ENCODE measurements around the gene OPTN. TPM values are rescaled to one million over a fixed set of nuclear protein-coding genes. Genes with fewer than 3 reads are reported as not detected.
A peak's percentile ranks its signal among the peaks of the same experiment; 100 is the strongest.

The OPTN gene
- total RNA-seq, 2 experiments from 2014 or later: 107 to 113 TPM

GRCh38 chr10:13106387-13107045 lies 6.6 kb downstream of the OPTN start:
- POLR2A ChIA-PET: no interaction called here
- Mint-ChIP-seq H3K27me3 (no peaks in the 10 kb centered on the region), H3K27ac (peak overlapping the region; percentile 70), H3K4me1 (ENCODE audit: low read depth) (peaks cover 77% of the 10 kb centered on the region), H3K36me3 (peaks cover 30% of the 10 kb centered on the region), H3K4me3 (no peak overlapping the region), H3K9me3 (no peaks in the 10 kb centered on the region)
- CTCF ChIA-PET: no interaction called here
- DNase-seq: no peak
- intact Hi-C loops (cut with micrococcal nuclease): loop anchor here (5.0 to 10.0 kb wide), 2 partner anchors 196 to 982 kb away; partner anchors contain the start of genes PHYH and SEC61A2

- DNase-seq: peak; percentile 26
- Mint-ChIP-seq H3K9me3 (no peaks in the 10 kb centered on the region), H3K36me3 (peaks cover 42% of the 10 kb centered on the region), H3K27ac (peak overlapping the region; percentile 71), H3K4me1 (ENCODE audit: low read depth) (peaks cover 49% of the 10 kb centered on the region), H3K27me3 (no peaks in the 10 kb centered on the region), H3K4me3 (no peak overlapping the region)
- POLR2A ChIA-PET: no interaction called here
- intact Hi-C loops (cut with micrococcal nuclease): no loop called here
- CTCF ChIA-PET: interaction anchor here (0.6 to 4.1 kb wide), 2 partner anchors 11 to 192 kb away, joined by 3 to 19 read pairs; partner anchors contain the start of gene OPTN
Measured at GRCh38 chr10:13110908-13111307, 10.9 kb downstream of the OPTN start.

- POLR2A ChIA-PET: no interaction called here
- Mint-ChIP-seq H3K27ac (no peak overlapping the region), H3K27me3 (no peaks in the 10 kb centered on the region), H3K9me3 (no peaks in the 10 kb centered on the region), H3K4me1 (ENCODE audit: low read depth) (peaks cover 34% of the 10 kb centered on the region), H3K36me3 (peaks cover 61% of the 10 kb centered on the region), H3K4me3 (no peak overlapping the region)
- intact Hi-C loops (cut with micrococcal nuclease): no loop called here
- CTCF ChIA-PET: interaction anchor here (1.2 kb wide), 1 partner anchor 9 kb away, joined by 5 read pairs; no protein-coding TSS in a partner anchor
- DNase-seq: no peak
Measured at GRCh38 chr10:13113544-13113943, 13.6 kb downstream of the OPTN start.

GRCh38 chr10:13115832-13116803 lies 16.2 kb downstream of the OPTN start:
- POLR2A ChIA-PET: interaction anchor here (1.4 kb wide), 1 partner anchor 16 kb away, joined by 4 read pairs; the partner anchor contains the start of gene OPTN
- intact Hi-C loops (cut with micrococcal nuclease): no loop called here
- DNase-seq: no peak
- CTCF ChIA-PET: no interaction called here
- Mint-ChIP-seq H3K27ac (peak overlapping the region; percentile 68), H3K4me1 (ENCODE audit: low read depth) (peaks cover 18% of the 10 kb centered on the region), H3K4me3 (peak overlapping the region; percentile 42), H3K9me3 (no peaks in the 10 kb centered on the region), H3K27me3 (no peaks in the 10 kb centered on the region), H3K36me3 (peaks cover 67% of the 10 kb centered on the region)

- Mint-ChIP-seq H3K27ac (no peak overlapping the region), H3K27me3 (no peaks in the 10 kb centered on the region), H3K4me3 (no peak overlapping the region), H3K9me3 (no peaks in the 10 kb centered on the region), H3K4me1 (ENCODE audit: low read depth) (peaks cover 18% of the 10 kb centered on the region), H3K36me3 (peaks cover 71% of the 10 kb centered on the region)
- CTCF ChIA-PET: interaction anchor here (1.2 to 1.5 kb wide), 3 partner anchors 19 to 44 kb away, joined by 3 to 5 read pairs (median 4); partner anchors contain the start of genes MCM10 and OPTN
- intact Hi-C loops (cut with micrococcal nuclease): no loop called here
- no peak for DNase-seq
- POLR2A ChIA-PET: no interaction called here
Measured at GRCh38 chr10:13117841-13118783, 18.1 kb downstream of the OPTN start.

GRCh38 chr10:13118784-13119410 lies 18.9 kb downstream of the OPTN start:
- intact Hi-C loops (cut with micrococcal nuclease): no loop called here
- Mint-ChIP-seq H3K27me3 (no peaks in the 10 kb centered on the region), H3K4me3 (no peak overlapping the region), H3K4me1 (ENCODE audit: low read depth) (peaks cover 18% of the 10 kb centered on the region), H3K9me3 (no peaks in the 10 kb centered on the region), H3K27ac (no peak overlapping the region), H3K36me3 (peaks cover 72% of the 10 kb centered on the region)
- ChIA-PET CTCF (interaction anchor here (1.2 to 1.5 kb wide), 3 partner anchors 19 to 43 kb away, joined by 3 to 5 read pairs (median 4); partner anchors contain the start of genes MCM10 and OPTN), POLR2A (no interaction called here)
- DNase-seq: no peak

GRCh38 chr10:13120786-13121499 lies 21.0 kb downstream of the OPTN start:
- Mint-ChIP-seq H3K27me3 (no peaks in the 10 kb centered on the region), H3K4me1 (ENCODE audit: low read depth) (peaks cover 13% of the 10 kb centered on the region), H3K4me3 (no peak overlapping the region), H3K36me3 (peaks cover 78% of the 10 kb centered on the region), H3K27ac (peak overlapping the region; percentile 38), H3K9me3 (no peaks in the 10 kb centered on the region)
- intact Hi-C loops (cut with micrococcal nuclease): no loop called here
- CTCF ChIA-PET: no interaction called here
- DNase-seq: no peak
- POLR2A ChIA-PET: no interaction called here

- H3K9me3 Mint-ChIP-seq: no peaks in the 10 kb centered on the region
- H3K27ac Mint-ChIP-seq: no peak overlapping the region
- intact Hi-C loops (cut with micrococcal nuclease): no loop called here
- DNase-seq: no peak
- POLR2A ChIA-PET: no interaction called here
- no peaks in the 10 kb centered on the region for H3K27me3 Mint-ChIP-seq
- peaks cover 9% of the 10 kb centered on the region for H3K4me1 Mint-ChIP-seq (ENCODE audit: low read depth)
- CTCF ChIA-PET: no interaction called here
- H3K4me3 Mint-ChIP-seq: no peak overlapping the region
- H3K36me3 Mint-ChIP-seq: peaks cover 75% of the 10 kb centered on the region
Measured at GRCh38 chr10:13121500-13121854, 21.5 kb downstream of the OPTN start.

- Mint-ChIP-seq H3K36me3 (peaks cover 66% of the 10 kb centered on the region), H3K4me3 (no peak overlapping the region), H3K27me3 (no peaks in the 10 kb centered on the region), H3K27ac (no peak overlapping the region), H3K9me3 (no peaks in the 10 kb centered on the region), H3K4me1 (ENCODE audit: low read depth) (no peaks in the 10 kb centered on the region)
- POLR2A ChIA-PET: no interaction called here
- CTCF ChIA-PET: no interaction called here
- intact Hi-C loops (cut with micrococcal nuclease): no loop called here
- DNase-seq: no peak
Measured at GRCh38 chr10:13136651-13137050, 36.7 kb downstream of the OPTN start.

- no peak for DNase-seq
- H3K4me1 Mint-ChIP-seq (ENCODE audit: low read depth): no peaks in the 10 kb centered on the region
- POLR2A ChIA-PET: no interaction called here
- intact Hi-C loops (cut with micrococcal nuclease): no loop called here
- no peaks in the 10 kb centered on the region for H3K27me3 Mint-ChIP-seq
- H3K27ac Mint-ChIP-seq: no peak overlapping the region
- H3K36me3 Mint-ChIP-seq: peaks cover 63% of the 10 kb centered on the region
- CTCF ChIA-PET: no interaction called here
- peaks cover 3% of the 10 kb centered on the region for H3K9me3 Mint-ChIP-seq
- no peak overlapping the region for H3K4me3 Mint-ChIP-seq
Measured at GRCh38 chr10:13139150-13139549, 39.2 kb downstream of the OPTN start.

- intact Hi-C loops (cut with micrococcal nuclease): no loop called here
- ChIA-PET POLR2A (interaction anchor here (1.1 kb wide), 1 partner anchor 40 kb away, joined by 3 read pairs; the partner anchor contains the start of gene OPTN), CTCF (no interaction called here)
- peaks cover 65% of the 10 kb centered on the region for H3K36me3 Mint-ChIP-seq
- no peaks in the 10 kb centered on the region for H3K4me1 Mint-ChIP-seq (ENCODE audit: low read depth)
- no peak overlapping the region for H3K27ac Mint-ChIP-seq
- H3K4me3 Mint-ChIP-seq: no peak overlapping the region
- H3K27me3 Mint-ChIP-seq: no peaks in the 10 kb centered on the region
- no peak for DNase-seq
- peaks cover 8% of the 10 kb centered on the region for H3K9me3 Mint-ChIP-seq
Measured at GRCh38 chr10:13139676-13140075, 39.7 kb downstream of the OPTN start.
